Peyer's patch (tissue), 4 donors: ENCODE measurements around the gene RITA1.

Source experiments
- POLR2A ChIP-seq, 2 donors: fragments of 450-650 bp; IDR thresholded peaks; one replicate each; pipeline ENCODE4 v1.5.1; 2017; ENCODE audit warnings: antibody characterized with exemption in 2 of 2, mild to moderate bottlenecking in 2 of 2, moderate library complexity in 2 of 2
- TF ChIP-seq, protein P1 (sequence below), 6 experiments: fragments of 450-650 bp in 4 of 6; fragments of 200-600 bp in 2 of 6; sonication (generic) in 1 of 6; IDR thresholded peaks; one replicate each; pipeline ENCODE4 v1.5.1; 2017 to 2019; ENCODE audit warnings: antibody characterized with exemption in 6 of 6, mild to moderate bottlenecking in 3 of 6, moderate library complexity in 1 of 6

DNA sequence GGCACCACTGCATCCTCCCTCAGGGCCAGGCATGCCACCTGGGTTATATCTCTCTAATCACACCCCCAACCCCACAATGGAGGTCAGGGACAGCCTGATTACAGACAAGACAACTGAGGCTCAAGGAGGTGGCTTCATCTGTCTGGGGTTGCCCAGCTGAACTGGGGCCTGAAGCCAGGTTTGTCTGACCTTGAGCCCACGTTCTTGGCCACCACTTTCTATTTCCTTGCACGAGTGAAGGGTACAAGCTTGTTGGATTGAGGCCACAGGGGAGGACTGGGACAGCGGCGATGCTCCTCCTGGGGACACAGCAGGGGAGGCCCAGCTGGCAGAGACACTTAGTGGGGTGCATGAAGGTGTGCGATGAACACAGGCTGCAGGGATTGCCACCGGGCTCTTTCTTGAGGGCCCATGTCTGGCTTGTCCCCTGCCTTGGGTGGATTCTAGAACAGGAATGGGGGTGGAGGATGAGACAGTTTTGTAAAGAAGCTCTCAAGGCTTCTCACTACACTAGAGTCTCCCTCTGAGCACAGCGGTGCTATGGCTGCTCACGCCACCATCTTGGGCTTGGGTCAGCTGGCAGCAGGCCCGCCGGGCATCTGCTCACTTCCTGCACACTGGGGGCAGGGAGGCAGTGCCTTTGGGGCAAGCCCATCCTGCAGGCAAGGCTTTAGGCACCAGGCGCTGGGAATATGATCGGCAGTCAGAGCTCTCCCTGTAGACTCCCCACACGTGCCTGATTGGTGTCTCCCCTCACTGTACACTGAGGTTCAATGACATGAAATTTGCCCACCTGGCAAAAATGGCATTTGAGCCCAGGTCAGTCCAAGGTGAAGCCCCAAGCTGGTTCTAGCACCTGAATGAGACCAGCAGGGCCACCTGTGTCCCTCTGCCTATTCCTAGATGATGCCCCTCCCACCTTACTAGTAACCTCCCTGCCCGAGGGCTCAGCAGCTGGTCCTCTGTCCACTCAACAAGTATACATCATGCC lies 16.0 kb downstream of the RITA1 start:
- TF ChIP-seq, protein P1, sequence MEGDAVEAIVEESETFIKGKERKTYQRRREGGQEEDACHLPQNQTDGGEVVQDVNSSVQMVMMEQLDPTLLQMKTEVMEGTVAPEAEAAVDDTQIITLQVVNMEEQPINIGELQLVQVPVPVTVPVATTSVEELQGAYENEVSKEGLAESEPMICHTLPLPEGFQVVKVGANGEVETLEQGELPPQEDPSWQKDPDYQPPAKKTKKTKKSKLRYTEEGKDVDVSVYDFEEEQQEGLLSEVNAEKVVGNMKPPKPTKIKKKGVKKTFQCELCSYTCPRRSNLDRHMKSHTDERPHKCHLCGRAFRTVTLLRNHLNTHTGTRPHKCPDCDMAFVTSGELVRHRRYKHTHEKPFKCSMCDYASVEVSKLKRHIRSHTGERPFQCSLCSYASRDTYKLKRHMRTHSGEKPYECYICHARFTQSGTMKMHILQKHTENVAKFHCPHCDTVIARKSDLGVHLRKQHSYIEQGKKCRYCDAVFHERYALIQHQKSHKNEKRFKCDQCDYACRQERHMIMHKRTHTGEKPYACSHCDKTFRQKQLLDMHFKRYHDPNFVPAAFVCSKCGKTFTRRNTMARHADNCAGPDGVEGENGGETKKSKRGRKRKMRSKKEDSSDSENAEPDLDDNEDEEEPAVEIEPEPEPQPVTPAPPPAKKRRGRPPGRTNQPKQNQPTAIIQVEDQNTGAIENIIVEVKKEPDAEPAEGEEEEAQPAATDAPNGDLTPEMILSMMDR (IDR thresholded peaks at IDR 0.05), result no peak
- TF ChIP-seq POLR2A (IDR thresholded peaks at IDR 0.05), result no peak
